ENCODE results near the gene GSG1L. TPM values are rescaled to one million over a fixed set of nuclear protein-coding genes. Genes with fewer than 3 reads are reported as not detected.

Gene GSG1L
- total and polyA plus RNA-seq, 2 of the 13 experiments (the other 11 are each of a cell fraction or from before 2014, with no cell fraction given): not detected

DNA sequence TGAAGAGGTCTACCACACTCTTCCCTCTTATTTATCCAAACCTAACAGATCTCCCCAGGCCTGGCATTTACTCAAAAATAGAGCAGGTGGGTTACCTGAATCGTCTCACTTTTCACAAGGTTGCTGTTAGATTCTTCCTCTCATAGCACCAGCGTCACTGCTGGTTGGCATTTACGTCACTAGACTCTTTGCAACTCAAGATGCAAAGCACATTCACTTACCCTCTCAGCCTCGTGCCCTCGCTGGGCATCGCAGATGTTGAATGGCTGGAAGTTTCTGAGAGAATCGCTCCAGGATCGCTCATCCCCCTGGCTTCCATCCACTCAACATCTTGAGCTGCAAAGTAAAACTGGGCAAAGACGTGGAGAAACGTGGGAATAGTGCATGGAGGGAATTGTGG, 21.9 kb downstream of the GSG1L start:
- ChIA-PET POLR2A (no interaction called here), CTCF (ENCODE audit: low intra/inter-chr PET ratio, low total read pairs) (no interaction called here)
- FAIRE-seq (no peak), DNase-seq (ENCODE audit: low spot score) (no peak), ATAC-seq (no peak)
- Histone ChIP-seq H3K27ac (ENCODE audit: extremely low read length, insufficient read depth, low read length) (no peak overlapping the region), H3K9me3 (ENCODE audit: low read length) (no peaks in the 10 kb centered on the region), H3K79me2 (ENCODE audit: insufficient read depth, low read length) (no peaks in the 10 kb centered on the region), H3K4me2 (ENCODE audit: low read depth, low read length) (no peak overlapping the region), H3K4me3 (replicated peaks in 1 of 3; ENCODE audit: insufficient read depth in 1 of 3, low read depth in 2 of 3, low read length in 3 of 3) (no peak overlapping the region), H3K27me3 (ENCODE audit: control insufficient read depth in 1 of 2, insufficient read depth in 2 of 2, low read length in 2 of 2) (peaks cover 0 to 8% of the 10 kb centered on the region in 2 experiments; a peak in 3 of 5 replicates), H3K9ac (ENCODE audit: insufficient read depth, low read depth, low read length) (no peak overlapping the region), H3K36me3 (replicated peaks in 1 of 2; ENCODE audit: control insufficient read depth in 1 of 2, insufficient read depth in 2 of 2, low read length in 2 of 2) (no peaks in the 10 kb centered on the region; a peak in 1 of 5 replicates), H2AFZ (ENCODE audit: low read length) (no peak overlapping the region), H4K20me1 (ENCODE audit: insufficient read depth, low read length) (no peaks in the 10 kb centered on the region), H3K4me1 (ENCODE audit: insufficient read depth, low read length) (no peaks in the 10 kb centered on the region)
- WGBS (ENCODE audit: low lambda C conversion rate): 15% methylated on average over 10 of the region's 10 CpGs
- intact Hi-C loops (cut with micrococcal nuclease; ENCODE audit: unreplicated experiment): no loop called here
- in situ Hi-C loops (cut with HindIII; ENCODE audit: extremely low pct_ligation_motif_present, low pct_unique_long_range_greater_than_20kb): no loop called here
- TF ChIP-seq ZBTB8A (CRISPR knock-in tag; IDR thresholded peaks at IDR 0.05; ENCODE audit: borderline replicate concordance, low read depth): no peak
- peak; percentile 72 for TF ChIP-seq CREB1 (IDR thresholded peaks at IDR 0.05)
- no peak for TF ChIP-seq CREB1 (CRISPR knock-in tag; IDR thresholded peaks at IDR 0.05)
- no TSS peak for BruUV-seq (replicated peaks)

DNA sequence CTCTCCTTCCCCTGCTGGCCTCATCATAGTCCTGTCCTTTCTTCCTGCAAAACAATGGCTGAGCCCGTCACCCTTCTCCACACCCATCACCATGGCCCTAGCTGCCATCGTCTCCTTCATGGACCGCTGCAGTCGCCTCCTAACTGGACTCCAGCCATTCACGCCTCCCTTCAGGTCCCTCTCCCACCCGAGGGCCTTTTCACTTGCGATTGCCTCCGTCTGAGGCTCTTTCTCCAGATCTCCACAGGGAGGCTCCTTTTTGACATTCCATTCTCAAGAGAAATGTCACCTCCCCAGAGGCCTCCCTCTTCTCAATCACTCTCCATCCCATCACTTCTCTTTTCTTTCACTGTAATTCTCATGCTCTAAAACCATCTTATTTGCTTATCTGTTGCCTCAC, 23.5 kb downstream of the GSG1L start:
- no peaks in the 10 kb centered on the region for H3K79me2 ChIP-seq (ENCODE audit: insufficient read depth, low read length)
- H3K27me3 ChIP-seq (ENCODE audit: control insufficient read depth in 1 of 2, insufficient read depth in 2 of 2, low read length in 2 of 2): peaks cover 0 to 13% of the 10 kb centered on the region in 2 experiments; a peak in 3 of 5 replicates
- TF ChIP-seq, protein P1, sequence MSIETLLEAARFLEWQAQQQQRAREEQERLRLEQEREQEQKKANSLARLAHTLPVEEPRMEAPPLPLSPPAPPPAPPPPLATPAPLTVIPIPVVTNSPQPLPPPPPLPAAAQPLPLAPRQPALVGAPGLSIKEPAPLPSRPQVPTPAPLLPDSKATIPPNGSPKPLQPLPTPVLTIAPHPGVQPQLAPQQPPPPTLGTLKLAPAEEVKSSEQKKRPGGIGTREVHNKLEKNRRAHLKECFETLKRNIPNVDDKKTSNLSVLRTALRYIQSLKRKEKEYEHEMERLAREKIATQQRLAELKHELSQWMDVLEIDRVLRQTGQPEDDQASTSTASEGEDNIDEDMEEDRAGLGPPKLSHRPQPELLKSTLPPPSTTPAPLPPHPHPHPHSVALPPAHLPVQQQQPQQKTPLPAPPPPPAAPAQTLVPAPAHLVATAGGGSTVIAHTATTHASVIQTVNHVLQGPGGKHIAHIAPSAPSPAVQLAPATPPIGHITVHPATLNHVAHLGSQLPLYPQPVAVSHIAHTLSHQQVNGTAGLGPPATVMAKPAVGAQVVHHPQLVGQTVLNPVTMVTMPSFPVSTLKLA (IDR thresholded peaks at IDR 0.05): no peak
- TF ChIP-seq MBD4 (IDR thresholded peaks at IDR 0.05; ENCODE audit: borderline replicate concordance, low read length) (no peak), POGZ (CRISPR knock-in tag; IDR thresholded peaks at IDR 0.05) (no peak), ZFP36 (IDR thresholded peaks at IDR 0.05; ENCODE audit: borderline replicate concordance, low read depth, low read length, partially characterized antibody) (no peak), SALL1 (CRISPR knock-in tag; IDR thresholded peaks at IDR 0.05) (no peak), GLI4 (CRISPR knock-in tag; IDR thresholded peaks at IDR 0.05; ENCODE audit: borderline replicate concordance) (no peak), ZNF777 (CRISPR knock-in tag; IDR thresholded peaks at IDR 0.05) (no peak), MZF1 (CRISPR knock-in tag; IDR thresholded peaks at IDR 0.05; ENCODE audit: borderline replicate concordance) (no peak), THAP7 (CRISPR knock-in tag; IDR thresholded peaks at IDR 0.05) (no peak)
- POLR2A ChIA-PET: no interaction called here
- intact Hi-C loops (cut with micrococcal nuclease; ENCODE audit: unreplicated experiment): no loop called here
- in situ Hi-C loops (cut with HindIII; ENCODE audit: extremely low pct_ligation_motif_present, low pct_unique_long_range_greater_than_20kb): no loop called here
- DNase-seq (ENCODE audit: low spot score) (no peak), ATAC-seq (no peak), FAIRE-seq (no peak)
- no peak overlapping the region for H3K4me2 ChIP-seq (ENCODE audit: low read depth, low read length)
- 31% methylated on average over 8 of the region's 8 CpGs for WGBS (ENCODE audit: low lambda C conversion rate)
- no peaks in the 10 kb centered on the region; a peak in 1 of 5 replicates for H3K36me3 ChIP-seq (replicated peaks in 1 of 2; ENCODE audit: control insufficient read depth in 1 of 2, insufficient read depth in 2 of 2, low read length in 2 of 2)
- H3K9ac ChIP-seq (ENCODE audit: insufficient read depth, low read depth, low read length): no peak overlapping the region
- CTCF ChIA-PET (ENCODE audit: low intra/inter-chr PET ratio, low total read pairs): no interaction called here
- no peak overlapping the region for H3K4me3 ChIP-seq (replicated peaks in 1 of 3; ENCODE audit: insufficient read depth in 1 of 3, low read depth in 2 of 3, low read length in 3 of 3)
- H3K9me3 ChIP-seq (ENCODE audit: low read length): no peaks in the 10 kb centered on the region
- no TSS peak for BruUV-seq (replicated peaks)
- H3K27ac ChIP-seq (ENCODE audit: extremely low read length, insufficient read depth, low read length): no peak overlapping the region
- no peaks in the 10 kb centered on the region for H3K4me1 ChIP-seq (ENCODE audit: insufficient read depth, low read length)
- H4K20me1 ChIP-seq (ENCODE audit: insufficient read depth, low read length): no peaks in the 10 kb centered on the region
- no peak overlapping the region for H2AFZ ChIP-seq (ENCODE audit: low read length)

Data from HepG2 (cell line).